Calu3 (cell line): ENCODE results near the gene LMAN2. TPM values are rescaled to one million over a fixed set of nuclear protein-coding genes. Genes with fewer than 3 reads are reported as not detected.

Experiments used
- BruUV-seq: library from RNA; stranded (reverse); fragments of 400-500 nt; replicated peaks from 2 replicates; lab custom pipeline; 2021; lab: Mats Ljungman, UMichigan
- CTCF ChIA-PET: fragments of 300-600 bp; sonication (Branson Sonifier 250); formaldehyde crosslinking; loops from one replicate; lab custom pipeline; 2022; ENCODE audit warnings: antibody characterized with exemption; lab: Charles Lee
- DNase-seq: peaks from one replicate; pipeline ENCODE4 v3.0.0; 2022
- H3K27ac Mint-ChIP-seq: one replicate; pipeline ENCODE4 v1.8.0; 2022; ENCODE audit warnings: mixed read lengths; ENCODE audit not compliant: unreplicated experiment
- H3K27me3 Mint-ChIP-seq: one replicate; pipeline ENCODE4 v1.8.0; 2022; ENCODE audit warnings: mixed read lengths; ENCODE audit not compliant: unreplicated experiment
- H3K36me3 Mint-ChIP-seq: one replicate; pipeline ENCODE4 v1.8.0; 2022; ENCODE audit warnings: mild to moderate bottlenecking, moderate library complexity, mixed read lengths; ENCODE audit not compliant: insufficient read depth, unreplicated experiment
- H3K4me1 Mint-ChIP-seq: one replicate; pipeline ENCODE4 v1.8.0; 2022; ENCODE audit warnings: mild to moderate bottlenecking, low read depth, mixed read lengths; ENCODE audit not compliant: unreplicated experiment
- H3K4me3 Mint-ChIP-seq: one replicate; pipeline ENCODE4 v1.8.0; 2022; ENCODE audit warnings: mild to moderate bottlenecking, low read depth, moderate library complexity, mixed read lengths; ENCODE audit not compliant: unreplicated experiment
- H3K9me3 Mint-ChIP-seq: one replicate; pipeline ENCODE4 v1.8.0; 2022; ENCODE audit warnings: low read depth, mixed read lengths; ENCODE audit not compliant: unreplicated experiment
- intact Hi-C: fragments of 100-400 bp; cut with micrococcal nuclease; formaldehyde crosslinking; loops from one replicate; pipeline ENCODE4 v1.10.0; 2022; ENCODE audit not compliant: unreplicated experiment
- total RNA-seq: library from RNA; stranded (reverse); gene quantifications from 2 replicates; pipeline ENCODE4 v1.2.3, GENCODE V29; 2022
- TF ChIP-seq, protein P1 (sequence below): fragments of 200-600 bp; IDR thresholded peaks from one replicate; pipeline ENCODE4 v1.8.0; 2022; ENCODE audit warnings: antibody characterized with exemption; ENCODE audit not compliant: unreplicated experiment

LMAN2 gene
- total RNA-seq, 1 experiment from 2014 or later = 278 TPM

- Mint-ChIP-seq H3K9me3 (no peaks in the 10 kb centered on the region), H3K4me1 (peaks cover 26% of the 10 kb centered on the region), H3K4me3 (peak overlapping the region; percentile 53), H3K27ac (no peak overlapping the region), H3K36me3 (peaks cover 23% of the 10 kb centered on the region), H3K27me3 (no peaks in the 10 kb centered on the region)
- CTCF ChIA-PET = interaction anchor here (0.6 to 3.8 kb wide), 8 partner anchors 7 to 1143 kb away, joined by 3 to 46 read pairs (median 7); partner anchors contain the start of gene LMAN2
- intact Hi-C loops = no loop called here
- no TSS peak for BruUV-seq
- DNase-seq = no peak
- TF ChIP-seq, protein P1, sequence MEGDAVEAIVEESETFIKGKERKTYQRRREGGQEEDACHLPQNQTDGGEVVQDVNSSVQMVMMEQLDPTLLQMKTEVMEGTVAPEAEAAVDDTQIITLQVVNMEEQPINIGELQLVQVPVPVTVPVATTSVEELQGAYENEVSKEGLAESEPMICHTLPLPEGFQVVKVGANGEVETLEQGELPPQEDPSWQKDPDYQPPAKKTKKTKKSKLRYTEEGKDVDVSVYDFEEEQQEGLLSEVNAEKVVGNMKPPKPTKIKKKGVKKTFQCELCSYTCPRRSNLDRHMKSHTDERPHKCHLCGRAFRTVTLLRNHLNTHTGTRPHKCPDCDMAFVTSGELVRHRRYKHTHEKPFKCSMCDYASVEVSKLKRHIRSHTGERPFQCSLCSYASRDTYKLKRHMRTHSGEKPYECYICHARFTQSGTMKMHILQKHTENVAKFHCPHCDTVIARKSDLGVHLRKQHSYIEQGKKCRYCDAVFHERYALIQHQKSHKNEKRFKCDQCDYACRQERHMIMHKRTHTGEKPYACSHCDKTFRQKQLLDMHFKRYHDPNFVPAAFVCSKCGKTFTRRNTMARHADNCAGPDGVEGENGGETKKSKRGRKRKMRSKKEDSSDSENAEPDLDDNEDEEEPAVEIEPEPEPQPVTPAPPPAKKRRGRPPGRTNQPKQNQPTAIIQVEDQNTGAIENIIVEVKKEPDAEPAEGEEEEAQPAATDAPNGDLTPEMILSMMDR = no peak
These were observed 19.9 kb upstream of the LMAN2 start for GRCh38 chr5:177371120-177372033.

- Mint-ChIP-seq H3K27me3 (no peaks in the 10 kb centered on the region), H3K36me3 (peaks cover 19% of the 10 kb centered on the region), H3K4me1 (peaks cover 20% of the 10 kb centered on the region), H3K27ac (no peak overlapping the region), H3K4me3 (peak overlapping the region; percentile 53), H3K9me3 (no peaks in the 10 kb centered on the region)
- BruUV-seq = no TSS peak
- intact Hi-C loops = no loop called here
- DNase-seq = peak; percentile 78
- TF ChIP-seq, protein P1 = peak; percentile 16
- CTCF ChIA-PET = interaction anchor here (0.5 to 3.8 kb wide), 8 partner anchors 8 to 145 kb away, joined by 3 to 46 read pairs (median 7); partner anchors contain the start of gene LMAN2
These were observed 19.1 kb upstream of the LMAN2 start for GRCh38 chr5:177370488-177371119.

DNA sequence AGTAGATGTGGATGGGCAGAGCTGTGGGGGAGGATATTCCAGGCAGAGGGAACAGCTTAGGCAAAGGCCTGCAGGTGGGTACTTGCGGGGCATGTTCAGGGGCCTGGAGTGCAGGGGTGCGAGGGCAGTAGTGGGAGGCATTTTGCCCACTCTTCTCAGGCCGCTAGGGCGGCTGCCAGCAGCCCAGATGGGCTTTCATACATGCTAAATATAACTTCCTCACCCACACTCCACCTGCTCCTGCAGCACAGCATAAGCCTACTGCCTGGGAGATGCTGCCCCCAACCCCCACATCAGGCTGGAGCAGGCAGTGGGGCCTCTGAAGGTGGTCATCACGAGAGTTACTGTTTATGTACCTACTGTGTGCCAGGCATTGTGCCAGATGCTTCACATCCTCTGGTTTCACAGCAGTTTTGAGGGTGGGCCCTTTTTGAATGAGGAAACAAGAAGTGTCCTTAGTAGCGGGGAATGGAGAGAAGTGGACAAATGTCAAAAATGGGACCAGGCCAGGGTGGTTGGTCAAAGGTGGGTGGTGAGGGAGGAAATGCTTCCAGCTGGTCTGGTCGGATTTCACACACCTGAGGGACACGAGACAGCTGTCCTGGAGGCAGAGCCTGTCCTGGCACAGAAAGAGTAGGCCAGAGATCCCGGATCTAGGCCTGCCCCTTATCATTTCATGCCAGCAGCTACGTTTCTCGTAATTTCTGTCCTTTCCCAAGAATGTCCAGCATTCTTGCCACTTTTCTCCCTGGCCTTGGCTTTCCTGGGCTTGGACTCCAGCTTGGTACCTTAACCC, 18.4 kb upstream of the LMAN2 start:
- TF ChIP-seq, protein P1 = no peak
- DNase-seq = no peak
- no TSS peak for BruUV-seq
- no peaks in the 10 kb centered on the region for H3K9me3 Mint-ChIP-seq
- intact Hi-C loops = no loop called here
- CTCF ChIA-PET = interaction anchor here (0.5 to 3.8 kb wide), 10 partner anchors 9 to 85 kb away, joined by 3 to 46 read pairs (median 7); partner anchors contain the start of gene LMAN2
- H3K4me3 Mint-ChIP-seq = no peak overlapping the region
- H3K4me1 Mint-ChIP-seq = peaks cover 20% of the 10 kb centered on the region
- no peaks in the 10 kb centered on the region for H3K27me3 Mint-ChIP-seq
- H3K36me3 Mint-ChIP-seq = peaks cover 19% of the 10 kb centered on the region
- peak overlapping the region; percentile 64 for H3K27ac Mint-ChIP-seq
